Effector CD8-positive, alpha-beta T cell (primary cell): ENCODE measurements around the gene CCDC77.
"Not testable (repeated sequence)": the region's sequence is repeated elsewhere in the genome, so short reads cannot be mapped to it uniquely, and the experiment has no call there.

Experiments used
- DNase-seq: peaks from one replicate; lab custom pipeline; 2025; lab: John Stamatoyannopoulos, UW
- total RNA-seq, 4 experiments: gene quantifications; one replicate each; lab custom pipeline; 2026; lab: John Stamatoyannopoulos, UW

The CCDC77 gene
- total RNA-seq, result 7.9 to 17.9 (median 15.5) reads per million in 4 experiments

DNA sequence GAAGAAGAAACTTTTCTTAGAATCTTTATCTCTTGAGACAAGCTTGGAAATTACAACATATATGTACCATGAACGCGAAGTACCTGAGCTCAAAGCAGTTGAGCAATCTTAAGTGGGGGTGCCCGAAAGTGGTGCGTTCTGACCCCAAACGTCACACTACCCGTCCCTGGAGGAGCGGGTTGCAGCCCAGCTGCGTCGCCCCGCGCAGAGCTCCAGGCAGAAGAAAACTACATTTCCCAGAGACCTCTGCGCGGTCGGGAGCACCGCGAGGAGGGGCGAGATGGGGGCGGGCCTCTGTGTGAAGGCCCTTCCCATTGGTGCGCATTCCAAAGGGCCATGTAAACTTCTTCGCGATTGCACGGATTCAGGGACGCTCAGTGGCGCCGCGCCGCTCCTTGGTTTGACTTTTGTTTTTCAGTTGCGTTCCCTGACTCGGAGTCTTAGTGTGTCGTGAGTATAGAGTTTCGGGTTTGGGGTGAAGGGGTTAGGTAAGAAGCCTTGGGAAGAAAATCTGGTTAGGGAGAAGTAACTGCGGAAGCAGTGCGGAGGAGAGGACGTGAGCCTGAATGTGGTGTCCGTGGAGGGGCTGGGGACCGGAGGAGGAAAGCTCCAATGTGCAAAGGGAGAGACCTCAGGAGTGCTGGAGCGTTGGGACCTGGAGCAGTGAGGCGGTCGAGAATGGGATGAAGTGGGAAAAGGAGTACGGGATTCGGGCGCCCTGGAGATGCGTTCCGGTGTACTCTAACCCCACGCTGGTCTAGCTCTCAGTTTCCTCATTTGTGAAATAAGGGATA, at the start of gene CCDC77:
CCDC77 (plus strand) TSS at position 410 of the 794 bp plus-strand sequence. CDS start 7,740 bp downstream, outside the sequence.
- no peak for DNase-seq

DNA sequence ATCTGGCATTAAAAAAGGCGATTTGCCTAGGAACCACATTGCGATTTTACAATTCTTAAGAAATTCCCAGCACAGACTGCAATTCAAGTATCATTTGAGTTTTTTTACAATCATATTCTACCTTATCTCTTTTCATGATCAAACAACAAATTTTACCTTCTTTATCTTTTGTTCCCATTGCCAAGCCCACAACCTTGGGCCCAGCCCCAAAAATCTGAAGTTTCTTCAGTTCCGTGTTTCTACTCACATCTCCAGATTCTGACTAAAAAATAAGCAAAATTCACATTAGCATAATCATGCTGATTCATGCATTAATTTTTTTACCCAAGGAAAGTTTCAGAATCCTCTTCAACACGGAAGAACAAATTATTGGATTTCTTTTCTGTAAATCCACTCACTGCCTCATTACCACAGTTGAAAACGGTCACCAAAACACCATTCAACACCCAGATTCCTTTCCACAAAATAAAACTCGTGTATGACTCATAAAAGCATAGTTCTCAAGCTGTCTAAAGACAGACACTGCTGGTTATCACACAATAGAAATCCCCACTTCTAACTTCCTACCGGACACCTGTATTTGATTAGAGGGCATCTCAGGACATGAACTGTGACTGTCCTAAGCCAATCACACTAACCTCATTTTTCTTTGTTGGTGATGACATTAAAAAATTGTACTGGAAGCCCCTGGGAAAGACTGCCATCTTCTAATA, 45.0 kb upstream of the CCDC77 start:
- no peak for DNase-seq

DNA sequence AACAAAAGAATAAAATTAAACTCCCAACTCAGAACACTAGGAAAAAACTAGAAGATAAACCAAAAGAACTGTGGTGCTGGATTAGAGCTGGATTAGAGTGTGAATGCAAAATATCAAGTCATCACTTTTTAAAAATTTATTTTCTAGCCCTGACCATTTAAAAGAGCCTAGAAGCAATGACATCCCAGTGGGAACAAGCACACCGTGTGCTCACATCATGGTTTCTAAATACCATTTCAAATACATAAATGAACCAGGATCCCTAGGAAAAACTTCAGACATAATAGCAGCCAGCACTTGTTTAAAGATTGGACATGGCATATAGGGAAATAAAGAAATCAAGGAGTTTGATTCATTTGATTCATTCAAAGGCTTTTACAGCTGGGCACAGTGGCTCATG, 42.4 kb upstream of the CCDC77 start:
- no peak for DNase-seq

DNA sequence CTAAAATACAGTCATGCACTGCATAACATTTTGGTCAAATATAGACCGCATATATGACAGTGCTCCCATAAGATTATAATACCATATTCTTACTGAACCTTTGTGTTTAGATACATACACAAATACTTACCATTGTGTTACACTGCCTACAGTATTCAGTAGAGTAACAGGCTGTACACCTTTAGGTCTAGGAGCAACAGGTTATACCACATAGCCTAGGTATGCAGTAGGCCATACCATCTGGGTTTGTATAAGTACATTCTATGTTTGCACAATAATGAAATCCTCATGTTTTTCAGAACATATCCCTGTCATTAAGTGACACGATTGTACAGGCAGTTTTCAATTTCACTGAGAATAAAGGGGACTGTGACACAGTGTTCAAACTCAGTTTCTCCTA, 34.6 kb upstream of the CCDC77 start:
- no peak for DNase-seq

DNA sequence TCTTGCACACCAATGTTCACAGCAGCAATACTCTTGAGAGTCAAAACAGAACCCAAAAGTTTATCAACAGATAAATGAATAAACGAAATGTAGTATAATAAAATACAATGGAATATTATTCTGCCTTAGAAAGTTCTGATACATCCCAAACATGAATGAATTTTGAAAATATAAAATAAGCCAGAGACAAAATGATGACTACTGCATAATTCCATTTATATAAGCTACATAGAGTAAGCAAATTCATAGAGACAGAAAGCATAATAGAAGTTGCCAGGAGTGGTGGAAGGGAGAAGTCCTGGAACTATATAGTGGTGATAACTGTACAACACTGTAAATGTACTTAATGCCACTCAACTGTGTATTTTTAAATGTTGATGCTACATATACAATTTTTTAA, 33.5 kb upstream of the CCDC77 start:
- DNase-seq, result no peak

DNA sequence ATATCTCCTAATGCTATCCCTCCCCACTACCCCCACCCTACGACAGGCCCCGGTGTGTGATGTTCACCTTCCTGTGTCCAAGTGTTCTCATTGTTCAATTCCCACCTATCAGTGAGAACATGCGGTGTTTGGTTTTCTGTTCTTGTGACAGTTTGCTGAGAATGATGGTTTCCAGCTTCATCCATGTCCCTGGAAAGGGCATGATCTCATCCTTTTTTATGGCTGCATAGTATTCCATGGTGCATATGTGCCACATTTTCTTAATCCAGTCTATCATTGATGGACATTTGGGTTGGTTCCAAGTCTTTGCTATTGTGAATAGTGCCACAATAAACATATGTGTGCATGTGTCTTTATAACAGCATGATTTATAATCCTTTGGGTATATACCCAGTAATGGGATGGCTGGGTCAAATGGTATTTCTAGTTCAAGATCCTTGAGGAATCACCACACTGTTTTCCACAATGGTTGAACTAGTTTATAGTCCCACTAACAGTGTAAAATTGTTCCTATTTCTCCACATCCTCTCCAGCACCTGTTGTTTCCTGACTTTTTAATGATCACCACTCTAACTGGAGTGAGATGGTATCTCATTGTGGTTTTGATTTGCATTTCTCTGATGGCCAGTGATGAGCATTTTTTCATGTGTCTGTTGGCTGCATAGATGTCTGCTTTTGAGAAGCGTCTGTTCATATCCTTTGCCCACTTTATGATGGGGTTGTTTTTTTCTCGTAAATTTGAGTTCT, 30.5 kb upstream of the CCDC77 start:
- not testable (repeated sequence) for DNase-seq

DNA sequence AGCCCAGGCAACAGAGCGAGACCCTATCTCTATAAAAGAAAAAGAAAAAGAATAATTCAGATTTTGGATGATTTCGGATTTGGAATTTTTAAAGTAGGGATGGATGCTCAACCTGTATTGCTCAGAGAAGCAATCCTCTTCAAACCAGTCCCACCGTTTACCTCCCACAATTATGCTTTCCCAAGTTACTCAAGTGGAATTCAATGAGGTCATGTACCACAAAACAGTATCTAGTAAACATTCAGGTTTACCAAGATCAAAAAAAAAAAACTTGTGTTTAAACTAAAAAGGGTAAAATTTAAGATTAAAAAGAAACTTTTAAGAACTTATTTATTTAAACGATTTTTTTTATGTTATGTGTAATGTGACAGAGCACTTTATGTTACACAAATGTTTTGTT, 14.8 kb upstream of the CCDC77 start:
- DNase-seq, result no peak

DNA sequence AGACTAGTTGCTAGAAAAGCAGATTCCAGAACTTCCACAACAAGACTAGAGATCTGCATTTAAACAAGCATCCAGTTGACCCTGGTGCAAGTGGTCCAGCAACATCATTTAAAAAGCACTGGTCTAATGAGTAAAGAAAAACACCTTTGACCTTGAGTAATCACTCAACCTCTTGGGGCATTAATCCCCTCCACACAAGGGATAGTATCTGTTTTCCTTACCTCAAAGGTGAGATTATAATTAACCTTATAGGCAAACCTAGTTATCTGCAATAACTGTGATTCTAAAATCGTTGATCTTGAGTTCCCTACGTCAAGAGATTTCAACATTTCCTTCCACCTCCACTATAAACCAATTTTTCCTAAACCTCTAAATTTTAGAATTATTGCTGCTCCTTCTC, 13.4 kb upstream of the CCDC77 start:
- DNase-seq, result no peak

DNA sequence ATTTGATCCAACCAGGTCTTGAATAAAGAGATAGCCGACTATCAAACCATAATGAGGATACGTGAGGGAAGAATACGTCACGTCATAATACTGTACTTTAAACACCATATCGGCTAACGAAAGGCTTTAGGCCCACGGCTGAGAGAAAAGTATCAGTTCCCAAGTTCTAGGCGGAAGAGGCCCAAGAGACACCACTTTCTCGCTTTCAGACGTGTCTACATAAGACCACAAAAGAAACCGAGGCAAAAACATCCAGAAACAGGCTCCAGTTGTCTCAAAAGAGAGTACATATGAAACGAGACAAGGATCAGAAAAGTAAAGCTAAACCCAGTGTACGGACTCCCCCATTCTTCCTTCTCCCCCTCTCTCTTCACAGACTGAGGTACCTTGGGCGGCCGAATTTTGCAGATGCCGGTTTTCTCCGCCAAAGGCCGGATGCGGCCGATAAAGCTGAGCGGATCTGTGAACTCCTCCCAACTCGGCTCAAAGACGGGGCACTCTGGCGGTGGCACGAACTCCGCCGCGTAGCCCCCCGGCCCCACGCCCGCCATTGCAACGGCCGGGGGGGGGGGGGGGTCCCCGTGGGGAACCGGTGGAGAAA, 12.8 kb upstream of the CCDC77 start:
- no peak for DNase-seq

DNA sequence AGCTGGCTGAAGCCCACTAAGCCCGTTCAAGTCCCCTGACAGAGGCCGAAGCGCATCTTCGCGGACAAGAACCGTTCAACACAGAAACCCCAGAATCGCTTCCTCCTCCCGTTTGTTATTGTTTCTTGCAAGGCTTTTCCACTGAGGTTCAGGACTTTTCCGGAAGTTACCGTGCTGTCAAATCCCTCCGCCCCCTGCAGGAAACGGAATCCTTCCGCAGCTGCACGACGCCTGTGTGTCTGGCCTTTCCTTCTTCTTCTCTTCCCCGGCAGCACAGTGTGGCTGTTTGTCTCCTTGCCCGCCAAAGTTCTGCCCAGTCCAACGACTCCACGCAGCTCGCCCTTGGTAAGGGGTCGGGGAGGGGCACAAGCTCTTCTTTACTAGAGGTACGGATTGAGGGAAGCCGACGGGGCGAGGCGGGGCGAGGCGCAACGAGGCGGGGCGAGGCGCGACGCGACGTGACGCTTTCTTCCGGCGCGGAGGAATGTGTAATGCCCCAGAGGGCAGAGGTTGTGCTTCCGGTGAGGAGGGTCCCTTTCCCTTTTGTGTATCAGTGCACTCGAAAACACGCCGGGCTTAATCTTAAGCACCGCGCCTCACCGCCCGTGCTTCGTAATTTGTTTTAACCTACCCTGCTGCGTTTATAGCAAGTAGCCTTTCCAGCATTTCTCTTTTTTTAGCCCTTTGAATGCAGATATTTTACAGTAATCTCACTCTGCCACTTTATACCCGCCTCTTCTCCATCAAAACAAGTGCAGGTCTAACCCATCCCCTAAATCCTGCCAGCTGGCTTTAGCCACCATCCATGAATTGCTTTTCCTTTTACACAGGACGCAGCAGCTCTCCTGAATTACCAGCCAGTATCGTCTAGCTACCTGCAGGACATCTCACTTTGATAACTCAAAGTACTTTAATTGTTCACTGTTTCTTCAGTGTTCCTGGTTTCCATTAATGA, 12.0 kb upstream of the CCDC77 start, which contains the start of gene KDM5A:
KDM5A (minus strand) TSS at position 179 of the 955 bp plus-strand sequence. CDS start 229 bp downstream, outside the sequence.
- DNase-seq, result no peak

DNA sequence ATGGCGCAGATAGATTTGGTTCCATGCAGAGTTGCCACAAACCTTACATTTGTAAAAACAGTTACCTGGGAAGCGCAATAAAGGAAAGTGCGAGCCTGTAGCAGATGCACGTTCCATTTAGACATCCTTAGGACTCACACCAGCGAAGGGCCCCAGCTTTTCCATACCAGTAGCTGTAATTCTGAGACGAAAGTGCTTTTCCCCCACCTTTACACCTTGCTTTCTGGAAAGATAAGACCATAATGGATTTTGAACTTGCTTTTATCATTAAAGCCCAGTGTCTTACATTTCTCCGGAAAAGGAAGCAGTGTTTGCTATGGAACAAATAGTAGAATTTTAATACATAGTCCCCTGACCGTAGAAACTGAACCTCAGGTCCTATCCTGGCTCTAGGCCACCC, 616 bp upstream of the CCDC77 start:
- DNase-seq, result no peak

DNA sequence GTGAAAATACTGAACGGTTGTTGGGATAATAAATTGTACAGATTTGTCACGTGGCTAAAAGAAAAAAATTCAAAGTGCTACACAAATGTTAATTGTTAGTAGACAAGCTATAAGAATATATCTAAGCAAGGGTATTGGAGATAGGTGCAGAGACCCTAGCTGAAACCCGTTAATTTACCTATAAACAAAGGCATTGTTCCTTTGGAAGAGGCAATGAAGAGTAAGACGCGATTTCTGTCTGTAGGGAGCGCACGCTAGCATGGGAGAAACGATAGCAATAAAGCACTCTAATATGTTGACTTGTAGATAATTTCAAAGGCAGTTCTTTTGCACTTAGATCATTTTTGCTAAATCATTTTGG, 565 bp downstream of the CCDC77 start:
- no peak for DNase-seq

DNA sequence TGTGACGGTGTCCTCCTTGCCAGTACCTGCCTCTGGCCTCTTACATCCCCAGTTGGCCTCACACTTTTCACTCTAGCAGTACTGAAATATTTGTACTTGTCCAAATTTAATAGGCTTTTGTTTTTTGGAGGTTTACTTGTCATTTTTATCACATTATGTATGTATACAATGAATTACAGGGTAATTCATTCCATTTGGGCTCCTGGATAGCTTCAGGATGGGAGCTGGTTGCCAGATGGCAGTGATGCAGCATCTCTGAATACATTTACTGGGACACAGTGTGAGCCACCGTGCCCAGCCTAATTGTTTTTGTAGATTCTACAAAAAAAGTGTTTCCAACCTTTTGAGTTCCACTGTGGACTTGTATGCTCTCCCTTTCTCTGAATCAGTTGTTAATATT, 13.4 kb downstream of the CCDC77 start:
- DNase-seq, result no peak

DNA sequence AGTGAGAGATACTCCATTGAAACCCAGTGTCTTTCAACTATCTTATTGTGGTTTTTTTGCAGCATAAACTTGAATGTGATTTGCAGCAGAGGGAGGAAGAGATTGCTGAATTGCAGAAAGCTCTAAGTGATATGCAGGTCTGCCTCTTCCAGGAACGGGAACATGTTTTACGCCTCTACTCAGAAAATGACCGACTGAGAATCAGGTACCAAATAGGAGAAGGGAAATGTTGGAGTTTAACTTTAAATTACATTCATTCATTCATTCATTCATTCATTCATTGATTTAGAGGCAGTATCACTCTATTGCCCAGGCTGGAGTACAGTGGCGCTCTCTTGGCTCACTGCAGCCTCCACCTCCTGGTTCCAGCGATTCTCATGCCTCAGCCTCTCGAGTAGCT, 17.0 kb downstream of the CCDC77 start:
- no peak for DNase-seq

DNA sequence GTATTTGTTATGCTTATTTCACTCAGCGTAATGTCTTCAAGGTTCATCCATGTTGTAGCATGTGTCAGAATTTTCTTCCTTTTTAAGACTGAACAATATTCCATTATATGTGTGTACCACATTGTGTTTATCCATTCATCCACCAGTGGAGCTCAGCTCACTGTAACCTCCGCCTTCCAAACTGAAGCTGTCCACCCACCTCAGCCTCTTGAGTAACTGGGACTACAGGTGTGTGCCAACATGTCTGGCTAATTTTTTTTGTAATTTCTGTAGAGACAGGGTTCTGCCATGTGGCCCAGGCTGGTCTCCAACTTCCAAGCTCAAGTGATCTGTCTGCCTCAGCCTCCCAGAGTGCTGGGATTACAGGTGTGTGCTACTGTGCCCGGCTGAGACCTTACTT, 21.1 kb downstream of the CCDC77 start:
- DNase-seq, result no peak

DNA sequence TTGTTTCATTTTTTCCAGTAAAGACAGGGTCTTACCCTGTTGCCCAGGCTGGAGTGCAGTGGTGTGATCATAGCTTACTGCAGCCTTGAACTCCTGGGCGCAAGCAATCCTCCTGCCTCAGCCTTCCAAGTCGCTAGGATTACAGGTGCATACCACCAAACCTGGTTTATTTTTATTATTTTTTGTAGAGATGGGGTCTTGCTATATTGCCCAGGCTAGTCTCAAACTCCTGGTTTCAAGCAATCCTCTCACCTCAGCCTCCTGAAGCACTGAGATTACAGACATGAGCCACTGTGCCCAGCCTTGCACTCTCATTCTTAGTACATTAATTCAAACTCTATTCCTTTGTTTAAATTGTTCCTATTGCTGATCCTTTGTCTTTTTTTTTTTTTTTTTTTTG, 34.3 kb downstream of the CCDC77 start:
- DNase-seq, result not testable (repeated sequence)

DNA sequence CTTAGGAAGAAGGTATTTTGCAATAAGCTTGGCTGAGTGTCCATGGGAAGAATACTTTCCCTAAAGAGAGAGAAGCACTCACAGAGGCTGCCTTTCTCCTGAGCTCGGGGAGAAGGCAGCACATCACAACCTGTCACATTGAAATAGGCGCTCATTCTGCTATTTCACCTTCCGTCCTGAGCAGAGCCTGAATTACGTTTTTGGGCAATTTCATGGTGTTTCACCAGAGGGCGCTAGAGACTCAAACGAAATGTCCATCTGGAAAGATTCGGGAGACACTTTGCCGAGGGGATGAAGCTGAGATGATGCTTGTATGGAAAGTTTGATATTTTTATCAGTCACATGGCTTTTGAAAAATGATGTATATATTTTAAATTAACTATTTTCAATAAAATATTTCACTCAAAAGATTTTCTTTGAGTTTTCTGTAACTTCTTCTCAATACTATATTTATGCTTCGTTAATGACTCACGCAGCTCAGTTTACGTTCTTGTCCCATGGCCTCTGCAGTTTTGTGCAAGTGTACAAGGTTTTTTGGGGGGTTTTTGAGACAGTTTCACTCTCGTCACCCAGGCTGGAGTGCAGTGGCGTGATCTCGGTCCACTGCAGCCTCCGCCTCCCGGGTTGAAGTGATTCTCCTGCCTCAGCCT, 40.9 kb downstream of the CCDC77 start:
- peak; percentile 32 for DNase-seq

DNA sequence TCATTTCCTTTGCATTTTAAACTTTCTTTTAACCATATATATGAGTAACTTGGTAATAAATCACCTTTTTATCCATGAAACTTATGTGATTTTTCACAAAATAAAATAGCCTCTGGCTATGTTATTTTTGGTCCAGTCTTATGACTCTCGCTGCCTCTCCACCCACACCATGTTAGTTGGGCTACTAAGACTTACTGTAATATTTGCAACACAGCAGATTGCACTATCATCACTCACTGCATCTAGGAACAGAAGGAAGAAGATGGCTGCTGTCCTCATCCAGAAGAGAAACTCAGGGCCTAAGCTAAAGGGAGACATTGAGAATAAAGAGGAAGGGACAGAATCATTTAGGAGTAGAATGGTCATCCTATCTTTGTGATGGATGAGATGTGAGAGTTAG, 45.7 kb downstream of the CCDC77 start:
- DNase-seq, result no peak

DNA sequence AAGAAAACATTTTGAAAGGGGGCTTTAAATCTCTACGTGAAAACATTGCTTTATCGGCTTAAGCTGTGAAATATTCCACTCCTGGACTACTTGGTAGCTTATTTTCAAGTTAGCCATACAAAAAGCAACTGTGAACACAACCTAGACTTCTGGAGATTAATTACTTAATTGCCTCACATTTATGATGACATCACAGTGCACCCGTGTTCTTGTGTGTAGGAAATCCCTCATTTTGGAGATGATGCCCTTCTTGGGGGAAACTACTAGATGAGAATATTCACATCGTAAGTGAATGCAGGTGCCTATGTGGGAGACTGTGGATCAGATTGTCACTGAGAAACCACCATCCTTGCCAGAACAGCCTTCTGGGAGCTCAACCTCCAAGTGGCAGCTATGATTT, 47.8 kb downstream of the CCDC77 start:
- DNase-seq, result no peak

DNA sequence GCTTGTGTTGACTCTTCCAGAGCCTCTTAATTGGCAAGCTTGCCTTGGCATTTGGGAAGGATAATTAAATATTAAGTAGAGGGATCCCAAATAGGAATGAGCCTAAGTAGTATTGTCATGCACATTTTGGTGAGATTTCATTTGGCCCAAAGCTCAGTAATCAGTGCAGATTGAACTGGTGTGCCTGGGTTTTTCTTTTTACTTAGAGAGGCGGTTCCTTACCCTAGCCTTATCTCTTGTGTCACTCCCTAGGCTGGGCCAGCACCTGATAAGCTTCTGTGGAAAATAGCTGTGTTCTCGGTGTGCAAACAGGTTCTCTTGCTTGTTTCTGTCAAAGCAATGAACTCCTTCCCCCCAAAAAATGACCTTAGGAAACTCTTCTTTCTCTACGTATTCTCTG, 49.0 kb downstream of the CCDC77 start:
- no peak for DNase-seq
